ENCODE results near the gene WAPL. TPM values are rescaled to one million over a fixed set of nuclear protein-coding genes. Genes with fewer than 3 reads are reported as not detected.
"Not testable (repeated sequence)": the region's sequence is repeated elsewhere in the genome, so short reads cannot be mapped to it uniquely, and the experiment has no call there.

WAPL gene
- total and polyA plus RNA-seq, 9 donors, result 15.3 to 33.3 (median 30.5) TPM

GRCh38 chr10:86547296-86547695, 25.7 kb upstream of the WAPL start:
- H3K27ac ChIP-seq, result no peak overlapping the region
- no peaks in the 10 kb centered on the region for H3K36me3 ChIP-seq
- DNase-seq, result no peak
- no peak overlapping the region for H3K4me3 ChIP-seq
- H3K9me3 ChIP-seq, result no peaks in the 10 kb centered on the region
- WGBS, 3 donors, result 77 to 84% (median 77%) methylated on average over 2 of the region's 2 CpGs
- TF ChIP-seq CTCF (IDR thresholded peaks at IDR 0.05) (no peak), EP300 (IDR thresholded peaks at IDR 0.05) (no peak), POLR2A (IDR thresholded peaks at IDR 0.05) (no peak)
- H3K4me1 ChIP-seq (ENCODE audit: insufficient read depth), result no peaks in the 10 kb centered on the region
- intact Hi-C loops (cut with DNase I), result no loop called here
- no peaks in the 10 kb centered on the region for H3K27me3 ChIP-seq

- no peak overlapping the region for H3K27ac ChIP-seq
- H3K9me3 ChIP-seq, result no peaks in the 10 kb centered on the region
- no peak for DNase-seq
- H3K36me3 ChIP-seq, result no peaks in the 10 kb centered on the region
- intact Hi-C loops (cut with DNase I), result no loop called here
- no peaks in the 10 kb centered on the region for H3K4me1 ChIP-seq (ENCODE audit: insufficient read depth)
- H3K27me3 ChIP-seq, result no peaks in the 10 kb centered on the region
- no peak overlapping the region for H3K4me3 ChIP-seq
- TF ChIP-seq CTCF (IDR thresholded peaks at IDR 0.05), result no peak
- 73 to 77% (median 75%) methylated on average over 4 of the region's 4 CpGs for WGBS, 3 donors
These were observed 23.5 kb upstream of the WAPL start for GRCh38 chr10:86545101-86545500.

GRCh38 chr10:86540016-86540415, 18.4 kb upstream of the WAPL start:
- DNase-seq, result no peak
- intact Hi-C loops (cut with DNase I), result no loop called here
- 55 to 69% (median 63%) methylated on average over 5 of the region's 5 CpGs for WGBS, 3 donors
- H3K4me1 ChIP-seq (ENCODE audit: insufficient read depth), result no peaks in the 10 kb centered on the region
- no peaks in the 10 kb centered on the region for H3K27me3 ChIP-seq
- TF ChIP-seq POLR2A (IDR thresholded peaks at IDR 0.05), result no peak
- H3K36me3 ChIP-seq, result no peaks in the 10 kb centered on the region
- no peak overlapping the region for H3K4me3 ChIP-seq
- H3K27ac ChIP-seq, result no peak overlapping the region
- no peaks in the 10 kb centered on the region for H3K9me3 ChIP-seq

- no peak for DNase-seq
- Histone ChIP-seq H3K9me3 (no peaks in the 10 kb centered on the region), H3K4me1 (ENCODE audit: insufficient read depth) (no peaks in the 10 kb centered on the region), H3K27me3 (no peaks in the 10 kb centered on the region), H3K4me3 (no peak overlapping the region), H3K27ac (no peak overlapping the region), H3K36me3 (no peaks in the 10 kb centered on the region)
- intact Hi-C loops (cut with DNase I), result no loop called here
- TF ChIP-seq EP300 (IDR thresholded peaks at IDR 0.05) (no peak), POLR2A (IDR thresholded peaks at IDR 0.05) (no peak), CTCF (IDR thresholded peaks at IDR 0.05) (no peak)
- WGBS, 3 donors, result 72 to 80% (median 78%) methylated on average over 7 of the region's 7 CpGs
These were observed 17.0 kb upstream of the WAPL start for GRCh38 chr10:86538547-86538946.

GRCh38 chr10:86538040-86538439, 16.4 kb upstream of the WAPL start:
- H3K9me3 ChIP-seq; H3K36me3 ChIP-seq; H3K4me3 ChIP-seq; H3K4me1 ChIP-seq (ENCODE audit: insufficient read depth); DNase-seq; intact Hi-C loops (cut with DNase I); H3K27ac ChIP-seq; H3K27me3 ChIP-seq: not testable (repeated sequence)
- WGBS, 3 donors, result 95 to 98% (median 97%) methylated on average over 8 of the region's 8 CpGs

Measured in ovary (tissue), 9 donors.